ENCODE measurements around the gene SLC30A2. TPM values are rescaled to one million over a fixed set of nuclear protein-coding genes. Genes with fewer than 3 reads are reported as not detected.

Gene SLC30A2
- total and polyA plus RNA-seq, 3 donors from 2014 or later, result 0.24 to 1.0 (median 0.87) TPM

- H3K4me1 ChIP-seq, result no peaks in the 10 kb centered on the region
- H3K36me3 ChIP-seq (ENCODE audit: low read depth, missing control alignments), result no peaks in the 10 kb centered on the region
- 38 to 59% methylated on average over 3 of the region's 3 CpGs for WGBS, 2 donors
- TF ChIP-seq POLR2A (IDR thresholded peaks at IDR 0.05), result no peak
- TF ChIP-seq CTCF (IDR thresholded peaks at IDR 0.05), result no peak
- intact Hi-C loops (cut with DNase I; ENCODE audit: low total_unique reads), result no loop called here
- no peak overlapping the region for H3K27ac ChIP-seq
- no peaks in the 10 kb centered on the region for H3K9me3 ChIP-seq
- H3K27me3 ChIP-seq, result no peaks in the 10 kb centered on the region
- no peak for DNase-seq
- no peak overlapping the region for H3K4me3 ChIP-seq
Observed at GRCh38 chr1:26082020-26082350, 36.1 kb upstream of the SLC30A2 start.

DNA sequence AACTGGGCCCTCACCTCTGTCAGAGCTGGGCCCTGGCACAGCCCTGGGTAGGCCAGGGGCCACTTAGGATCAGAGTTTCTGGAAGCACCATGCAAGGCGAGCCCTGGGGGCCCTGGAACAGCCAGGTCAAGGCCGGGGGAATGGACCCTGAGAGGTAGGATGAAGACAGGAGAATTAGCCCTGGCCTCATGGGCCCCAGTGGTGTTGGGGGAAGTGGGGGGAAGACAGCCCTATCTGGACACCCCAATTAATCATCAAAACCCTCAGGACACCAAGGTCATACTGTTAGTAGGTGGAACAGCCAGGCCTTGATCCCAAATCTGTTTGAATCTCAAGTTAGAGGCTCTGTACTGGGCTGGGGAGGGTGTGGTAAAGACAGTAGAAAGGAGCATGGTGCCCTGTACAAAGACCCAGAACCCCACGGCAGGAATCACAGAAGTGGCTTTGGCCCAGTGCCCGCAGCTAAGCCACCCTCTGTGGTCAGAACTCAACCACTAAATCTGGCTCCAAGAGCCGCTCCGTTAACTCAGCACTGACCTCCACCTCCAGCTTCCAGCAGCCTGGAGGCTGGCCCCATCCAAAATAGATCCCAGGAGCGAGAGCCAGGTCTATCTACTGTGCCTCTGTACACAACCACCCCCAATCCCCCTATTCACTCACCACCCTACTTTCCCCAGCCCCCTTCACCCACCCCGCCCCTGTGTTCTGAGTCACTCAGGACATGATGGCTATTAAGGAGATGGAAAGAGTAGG lies 35.5 kb upstream of the SLC30A2 start:
- no peaks in the 10 kb centered on the region for H3K9me3 ChIP-seq
- WGBS, 2 donors, result 83% methylated on average over 8 of the region's 8 CpGs
- intact Hi-C loops (cut with DNase I; ENCODE audit: low total_unique reads), result no loop called here
- no peak for TF ChIP-seq CTCF (IDR thresholded peaks at IDR 0.05)
- no peak for TF ChIP-seq POLR2A (IDR thresholded peaks at IDR 0.05)
- no peaks in the 10 kb centered on the region for H3K27me3 ChIP-seq
- DNase-seq, result no peak
- no peak overlapping the region for H3K4me3 ChIP-seq
- H3K27ac ChIP-seq, result no peak overlapping the region
- H3K36me3 ChIP-seq (ENCODE audit: low read depth, missing control alignments), result no peaks in the 10 kb centered on the region
- H3K4me1 ChIP-seq, result no peaks in the 10 kb centered on the region

GRCh38 chr1:26079960-26080814 lies 34.3 kb upstream of the SLC30A2 start:
- intact Hi-C loops (cut with DNase I; ENCODE audit: low total_unique reads), result no loop called here
- Histone ChIP-seq H3K4me3 (no peak overlapping the region), H3K27me3 (no peaks in the 10 kb centered on the region), H3K36me3 (ENCODE audit: low read depth, missing control alignments) (no peaks in the 10 kb centered on the region), H3K4me1 (no peaks in the 10 kb centered on the region), H3K27ac (no peak overlapping the region), H3K9me3 (no peaks in the 10 kb centered on the region)
- DNase-seq, result no peak
- 85 to 88% methylated on average over 9 of the region's 9 CpGs for WGBS, 2 donors
- TF ChIP-seq CTCF (IDR thresholded peaks at IDR 0.05), result no peak
- no peak for TF ChIP-seq POLR2A (IDR thresholded peaks at IDR 0.05)

DNA sequence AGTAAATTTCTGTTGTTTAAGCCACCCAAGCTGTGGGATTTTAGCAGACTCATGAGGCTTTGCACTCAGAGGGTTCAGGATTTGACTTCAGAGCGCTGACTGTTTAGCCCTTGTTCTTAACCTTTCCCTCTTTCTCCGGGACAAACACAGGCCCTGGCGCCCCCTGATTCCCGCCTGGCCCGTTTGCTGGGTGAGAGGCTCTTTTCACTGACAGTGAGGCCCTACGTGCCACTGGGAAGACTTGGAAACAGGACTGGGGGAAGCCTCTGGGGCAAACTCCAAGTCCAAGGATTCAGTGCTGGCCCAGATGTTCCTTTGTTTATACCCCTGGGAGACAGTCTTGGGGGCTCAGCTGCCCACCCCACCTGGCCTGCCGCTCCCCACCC lies 33.3 kb upstream of the SLC30A2 start:
- Histone ChIP-seq H3K4me3 (no peak overlapping the region), H3K27me3 (no peaks in the 10 kb centered on the region), H3K27ac (no peak overlapping the region), H3K9me3 (no peaks in the 10 kb centered on the region), H3K4me1 (no peaks in the 10 kb centered on the region), H3K36me3 (ENCODE audit: low read depth, missing control alignments) (no peaks in the 10 kb centered on the region)
- intact Hi-C loops (cut with DNase I; ENCODE audit: low total_unique reads), result no loop called here
- no peak for DNase-seq
- 73 to 74% methylated on average over 7 of the region's 7 CpGs for WGBS, 2 donors
- no peak for TF ChIP-seq CTCF (IDR thresholded peaks at IDR 0.05)

Measured in testis (tissue), 3 donors.